SJCRH30 (cell line): Measurements from ENCODE around the gene TBC1D14. TPM values are rescaled to one million over a fixed set of nuclear protein-coding genes. Genes with fewer than 3 reads are reported as not detected.

Experiments used
- DNase-seq, 2 experiments: peaks; one replicate each; pipeline ENCODE4 v3.0.0-alpha.2; 2015 to 2020
- H3K27ac ChIP-seq: fragments of 250-450 bp; sonication (Bioruptor Pico); 2 replicates; pipeline ENCODE4 v1.5.1; 2020; ENCODE audit warnings: mild to moderate bottlenecking, moderate library complexity
- H3K27me3 ChIP-seq: fragments of 250-450 bp; sonication (Bioruptor Pico); 2 replicates; pipeline ENCODE4 v1.5.1; 2020; ENCODE audit warnings: mild to moderate bottlenecking, moderate library complexity
- H3K36me3 ChIP-seq: fragments of 250-450 bp; sonication (Bioruptor Pico); 2 replicates; pipeline ENCODE4 v1.5.1; 2020; ENCODE audit warnings: mild to moderate bottlenecking, moderate library complexity
- H3K4me1 ChIP-seq: fragments of 250-450 bp; sonication (Bioruptor Pico); 2 replicates; pipeline ENCODE4 v1.5.1; 2020; ENCODE audit warnings: mild to moderate bottlenecking, moderate library complexity
- H3K4me3 ChIP-seq: fragments of 250-450 bp; sonication (Bioruptor Pico); 2 replicates; pipeline ENCODE4 v1.5.1; 2020; ENCODE audit warnings: mild to moderate bottlenecking, moderate library complexity
- H3K9me3 ChIP-seq: fragments of 250-450 bp; sonication (Bioruptor Pico); replicated peaks from 2 replicates; pipeline ENCODE4 v1.5.1; 2020; ENCODE audit warnings: mild to moderate bottlenecking, moderate library complexity
- total RNA-seq: library from RNA; depleted of rRNA; stranded (reverse); fragments of >200 nt; shearing (Covaris generic); gene quantifications from 2 replicates; pipeline ENCODE4 v1.2.3, GENCODE V29; 2014

The TBC1D14 gene
- total RNA-seq, 1 experiment from 2014 or later, result 58.0 TPM

- no peaks in the 10 kb centered on the region for H3K27me3 ChIP-seq
- DNase-seq, result no peak
- H3K4me1 ChIP-seq, result peaks cover 23% of the 10 kb centered on the region
- H3K4me3 ChIP-seq, result no peak overlapping the region
- no peaks in the 10 kb centered on the region for H3K9me3 ChIP-seq
- H3K27ac ChIP-seq, result no peak overlapping the region
- H3K36me3 ChIP-seq, result no peaks in the 10 kb centered on the region
Measured at GRCh38 chr4:6938647-6939271, 29.1 kb downstream of the TBC1D14 start.

- no peaks in the 10 kb centered on the region for H3K9me3 ChIP-seq
- no peak for DNase-seq
- H3K27me3 ChIP-seq, result no peaks in the 10 kb centered on the region
- no peak overlapping the region for H3K4me3 ChIP-seq
- no peaks in the 10 kb centered on the region for H3K36me3 ChIP-seq
- H3K4me1 ChIP-seq, result peaks cover 23% of the 10 kb centered on the region
- H3K27ac ChIP-seq, result no peak overlapping the region
Measured at GRCh38 chr4:6939761-6940743, 30.4 kb downstream of the TBC1D14 start.

GRCh38 chr4:6940744-6941137, 31.1 kb downstream of the TBC1D14 start:
- H3K9me3 ChIP-seq, result no peaks in the 10 kb centered on the region
- peaks cover 23% of the 10 kb centered on the region for H3K4me1 ChIP-seq
- H3K36me3 ChIP-seq, result no peaks in the 10 kb centered on the region
- DNase-seq, result no peak
- H3K27ac ChIP-seq, result no peak overlapping the region
- no peak overlapping the region for H3K4me3 ChIP-seq
- no peaks in the 10 kb centered on the region for H3K27me3 ChIP-seq

GRCh38 chr4:6941796-6942195, 32.2 kb downstream of the TBC1D14 start:
- H3K4me3 ChIP-seq, result no peak overlapping the region

GRCh38 chr4:6942238-6942800, 32.7 kb downstream of the TBC1D14 start:
- H3K4me3 ChIP-seq, result no peak overlapping the region
- DNase-seq, result peak in 1 of 2 experiments; percentile 37
- peak overlapping the region; percentile 28 for H3K27ac ChIP-seq
- no peaks in the 10 kb centered on the region for H3K36me3 ChIP-seq
- H3K9me3 ChIP-seq, result no peaks in the 10 kb centered on the region
- peaks cover 23% of the 10 kb centered on the region for H3K4me1 ChIP-seq
- H3K27me3 ChIP-seq, result no peaks in the 10 kb centered on the region

More at GRCh38 chr4:6941796-6942195, 32.2 kb downstream of the TBC1D14 start:
- H3K36me3 ChIP-seq, result no peaks in the 10 kb centered on the region
- H3K9me3 ChIP-seq, result no peaks in the 10 kb centered on the region
- peaks cover 23% of the 10 kb centered on the region for H3K4me1 ChIP-seq
- H3K27ac ChIP-seq, result no peak overlapping the region; the same call in 1 of the 2 replicates
- H3K27me3 ChIP-seq, result no peaks in the 10 kb centered on the region
- DNase-seq, result no peak

GRCh38 chr4:6943012-6943884, 33.6 kb downstream of the TBC1D14 start:
- Histone ChIP-seq H3K4me3 (no peak overlapping the region), H3K4me1 (peaks cover 19% of the 10 kb centered on the region), H3K27ac (no peak overlapping the region), H3K36me3 (no peaks in the 10 kb centered on the region), H3K27me3 (no peaks in the 10 kb centered on the region), H3K9me3 (no peaks in the 10 kb centered on the region)
- DNase-seq, result no peak

GRCh38 chr4:6943885-6944225, 34.2 kb downstream of the TBC1D14 start:
- H3K27me3 ChIP-seq, result no peaks in the 10 kb centered on the region
- no peaks in the 10 kb centered on the region for H3K9me3 ChIP-seq
- H3K36me3 ChIP-seq, result no peaks in the 10 kb centered on the region
- H3K4me3 ChIP-seq, result no peak overlapping the region
- no peak for DNase-seq
- no peak overlapping the region for H3K27ac ChIP-seq
- peaks cover 18% of the 10 kb centered on the region for H3K4me1 ChIP-seq

GRCh38 chr4:6944301-6945051, 34.9 kb downstream of the TBC1D14 start:
- no peaks in the 10 kb centered on the region for H3K9me3 ChIP-seq
- H3K4me1 ChIP-seq, result peaks cover 18% of the 10 kb centered on the region
- no peak for DNase-seq
- H3K4me3 ChIP-seq, result no peak overlapping the region
- no peaks in the 10 kb centered on the region for H3K36me3 ChIP-seq
- no peaks in the 10 kb centered on the region for H3K27me3 ChIP-seq
- no peak overlapping the region for H3K27ac ChIP-seq

- no peak overlapping the region for H3K27ac ChIP-seq
- H3K4me3 ChIP-seq, result no peak overlapping the region
- H3K27me3 ChIP-seq, result no peaks in the 10 kb centered on the region
- no peaks in the 10 kb centered on the region for H3K36me3 ChIP-seq
- no peak for DNase-seq
- H3K4me1 ChIP-seq, result peaks cover 18% of the 10 kb centered on the region
- no peaks in the 10 kb centered on the region for H3K9me3 ChIP-seq
Measured at GRCh38 chr4:6945052-6945409, 35.4 kb downstream of the TBC1D14 start.

- no peak overlapping the region for H3K27ac ChIP-seq
- H3K27me3 ChIP-seq, result no peaks in the 10 kb centered on the region
- no peak for DNase-seq
- H3K4me3 ChIP-seq, result no peak overlapping the region
- peaks cover 15% of the 10 kb centered on the region for H3K4me1 ChIP-seq
- H3K36me3 ChIP-seq, result no peaks in the 10 kb centered on the region
- H3K9me3 ChIP-seq, result no peaks in the 10 kb centered on the region
Measured at GRCh38 chr4:6946497-6946896, 36.9 kb downstream of the TBC1D14 start.

- no peaks in the 10 kb centered on the region for H3K36me3 ChIP-seq
- no peak overlapping the region for H3K27ac ChIP-seq
Measured at GRCh38 chr4:6948134-6948460, 38.5 kb downstream of the TBC1D14 start.

GRCh38 chr4:6951880-6952381, 42.3 kb downstream of the TBC1D14 start:
- peaks cover 6% of the 10 kb centered on the region; the same call in 1 of the 2 replicates for H3K4me1 ChIP-seq
- DNase-seq, result no peak
- no peaks in the 10 kb centered on the region for H3K36me3 ChIP-seq
- H3K27me3 ChIP-seq, result no peaks in the 10 kb centered on the region
- no peaks in the 10 kb centered on the region for H3K9me3 ChIP-seq
- no peak overlapping the region for H3K27ac ChIP-seq
- H3K4me3 ChIP-seq, result no peak overlapping the region

More at GRCh38 chr4:6948134-6948460, 38.5 kb downstream of the TBC1D14 start:
- Histone ChIP-seq H3K4me1 (peaks cover 6% of the 10 kb centered on the region; the same call in 1 of the 2 replicates), H3K9me3 (no peaks in the 10 kb centered on the region), H3K27me3 (no peaks in the 10 kb centered on the region), H3K4me3 (no peak overlapping the region)
- no peak for DNase-seq

GRCh38 chr4:6953751-6954380, 44.2 kb downstream of the TBC1D14 start:
- no peaks in the 10 kb centered on the region for H3K27me3 ChIP-seq
- H3K27ac ChIP-seq, result no peak overlapping the region
- H3K4me1 ChIP-seq, result peaks cover 6% of the 10 kb centered on the region; the same call in 1 of the 2 replicates
- no peak overlapping the region for H3K4me3 ChIP-seq
- H3K9me3 ChIP-seq, result no peaks in the 10 kb centered on the region
- no peak for DNase-seq
- H3K36me3 ChIP-seq, result no peaks in the 10 kb centered on the region
